GM12878 (cell line): Measurements from ENCODE around the gene SAMD4A. TPM values are rescaled to one million over a fixed set of nuclear protein-coding genes. Genes with fewer than 3 reads are reported as not detected.

Experiments
- MEF2A ChIP-seq: IDR thresholded peaks from 2 replicates; pipeline ENCODE4 v1.6.1; 2011; ENCODE audit warnings: low read depth, mild to moderate bottlenecking, low read length, moderate library complexity; ENCODE audit not compliant: insufficient read depth
- NR2C2 ChIP-seq: IDR thresholded peaks from 2 replicates; pipeline ENCODE4 v1.6.1; 2011; ENCODE audit warnings: borderline replicate concordance, low read depth; ENCODE audit not compliant: control insufficient read depth, insufficient read length
- SPI1 ChIP-seq: IDR thresholded peaks from 2 replicates; pipeline ENCODE4 v1.6.1; 2011; ENCODE audit warnings: low read depth, mild to moderate bottlenecking, low read length, moderate library complexity, borderline replicate concordance; ENCODE audit not compliant: insufficient read depth
- polyA plus RNA-seq, 11 experiments: library from polyadenylated mRNA; depleted of rRNA in 4 of 11; unstranded in 6 of 11; stranded (reverse) in 5 of 11; fragments of >200 nt; fragmentation: Nextera tagmentation in 4 of 11; fragmentation: Illumina TruSeq in 1 of 11; extraction: Ambion mirVana in 4 of 11; extraction: Trizol in 1 of 11; gene quantifications; 1 replicate in 1 of 11; 2 replicates in 10 of 11; pipeline versions ENCODE4 v1.2.1 to v1.2.3, GENCODE V29; 2011 to 2016; ENCODE audit warnings: inconsistent platforms in 2 of 11, missing spikeins in 2 of 11, low read depth in 1 of 11
- total RNA-seq, 4 experiments: library from RNA; depleted of rRNA in 3 of 4; stranded (reverse); fragments of >200 nt in 3 of 4; fragmentation: Illumina TruSeq in 1 of 4; extraction: Trizol in 1 of 4; gene quantifications; 2 replicates each; pipeline versions ENCODE4 v1.2.1 to v1.2.3, GENCODE V29; 2013 to 2021
- TF ChIP-seq, protein P1 (sequence below): IDR thresholded peaks from 2 replicates; pipeline ENCODE4 v1.6.1; 2011; ENCODE audit warnings: mild to moderate bottlenecking, low read depth, low read length, moderate library complexity; ENCODE audit not compliant: insufficient replicate concordance
- TF ChIP-seq, protein P2 (sequence below): IDR thresholded peaks from 2 replicates; pipeline ENCODE4 v1.6.1; 2012; ENCODE audit warnings: mild to moderate bottlenecking, low read depth, low read length

Gene SAMD4A
- total and polyA plus RNA-seq, 10 of the 15 experiments (the other 5 are each of a cell fraction or from before 2014, with no cell fraction given) = 0.05 to 0.56 (median 0.31) TPM

DNA sequence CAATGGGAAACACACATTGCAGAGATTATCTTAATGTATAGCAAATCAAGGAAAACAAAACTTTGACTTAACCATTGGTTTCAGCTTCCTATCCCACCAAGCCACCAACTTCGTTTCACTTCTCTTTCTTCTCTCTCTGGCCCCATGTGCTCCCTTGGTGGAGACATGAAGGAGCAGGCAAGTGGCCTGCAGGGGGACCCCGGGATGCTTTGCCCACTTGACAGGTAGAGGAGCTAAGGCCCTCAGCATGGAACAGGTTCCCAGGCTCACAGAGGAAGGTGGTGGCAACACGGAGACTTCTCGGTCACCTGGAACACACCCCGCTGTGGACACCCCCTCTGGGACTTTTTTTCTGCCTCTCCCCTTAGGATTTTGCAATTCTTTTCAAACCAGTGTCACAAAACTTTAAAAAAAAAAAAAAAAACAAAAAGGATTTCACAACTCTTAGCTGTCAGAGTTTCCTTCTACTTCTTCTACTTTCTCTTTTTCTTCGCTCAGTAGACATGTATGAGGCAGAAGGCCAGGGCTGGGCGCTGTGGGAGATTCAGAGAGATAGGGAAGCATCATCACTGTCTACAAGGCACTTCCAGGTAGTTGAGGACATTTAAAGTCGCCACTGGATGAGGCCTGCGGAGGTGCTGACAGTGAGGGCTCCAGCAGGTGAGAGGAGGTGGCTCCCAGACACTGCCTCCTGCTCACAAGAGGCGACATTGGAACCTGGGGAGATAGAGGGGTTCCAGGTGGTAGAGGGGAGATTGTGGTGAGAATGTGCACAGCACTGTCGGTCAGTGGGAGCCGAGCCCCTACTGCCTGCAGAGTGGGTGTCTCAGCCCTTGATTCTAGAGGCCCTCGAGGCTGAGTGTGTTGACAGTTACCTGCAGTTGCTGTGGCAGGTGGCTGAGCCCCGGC is 216.1 kb downstream of the SAMD4A start (continued):
- peak; percentile 94 for TF ChIP-seq SPI1
- no peak for TF ChIP-seq NR2C2
- TF ChIP-seq, protein P1, sequence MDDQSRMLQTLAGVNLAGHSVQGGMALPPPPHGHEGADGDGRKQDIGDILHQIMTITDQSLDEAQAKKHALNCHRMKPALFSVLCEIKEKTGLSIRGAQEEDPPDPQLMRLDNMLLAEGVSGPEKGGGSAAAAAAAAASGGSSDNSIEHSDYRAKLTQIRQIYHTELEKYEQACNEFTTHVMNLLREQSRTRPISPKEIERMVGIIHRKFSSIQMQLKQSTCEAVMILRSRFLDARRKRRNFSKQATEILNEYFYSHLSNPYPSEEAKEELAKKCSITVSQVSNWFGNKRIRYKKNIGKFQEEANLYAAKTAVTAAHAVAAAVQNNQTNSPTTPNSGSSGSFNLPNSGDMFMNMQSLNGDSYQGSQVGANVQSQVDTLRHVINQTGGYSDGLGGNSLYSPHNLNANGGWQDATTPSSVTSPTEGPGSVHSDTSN = no peak
- TF ChIP-seq, protein P2, sequence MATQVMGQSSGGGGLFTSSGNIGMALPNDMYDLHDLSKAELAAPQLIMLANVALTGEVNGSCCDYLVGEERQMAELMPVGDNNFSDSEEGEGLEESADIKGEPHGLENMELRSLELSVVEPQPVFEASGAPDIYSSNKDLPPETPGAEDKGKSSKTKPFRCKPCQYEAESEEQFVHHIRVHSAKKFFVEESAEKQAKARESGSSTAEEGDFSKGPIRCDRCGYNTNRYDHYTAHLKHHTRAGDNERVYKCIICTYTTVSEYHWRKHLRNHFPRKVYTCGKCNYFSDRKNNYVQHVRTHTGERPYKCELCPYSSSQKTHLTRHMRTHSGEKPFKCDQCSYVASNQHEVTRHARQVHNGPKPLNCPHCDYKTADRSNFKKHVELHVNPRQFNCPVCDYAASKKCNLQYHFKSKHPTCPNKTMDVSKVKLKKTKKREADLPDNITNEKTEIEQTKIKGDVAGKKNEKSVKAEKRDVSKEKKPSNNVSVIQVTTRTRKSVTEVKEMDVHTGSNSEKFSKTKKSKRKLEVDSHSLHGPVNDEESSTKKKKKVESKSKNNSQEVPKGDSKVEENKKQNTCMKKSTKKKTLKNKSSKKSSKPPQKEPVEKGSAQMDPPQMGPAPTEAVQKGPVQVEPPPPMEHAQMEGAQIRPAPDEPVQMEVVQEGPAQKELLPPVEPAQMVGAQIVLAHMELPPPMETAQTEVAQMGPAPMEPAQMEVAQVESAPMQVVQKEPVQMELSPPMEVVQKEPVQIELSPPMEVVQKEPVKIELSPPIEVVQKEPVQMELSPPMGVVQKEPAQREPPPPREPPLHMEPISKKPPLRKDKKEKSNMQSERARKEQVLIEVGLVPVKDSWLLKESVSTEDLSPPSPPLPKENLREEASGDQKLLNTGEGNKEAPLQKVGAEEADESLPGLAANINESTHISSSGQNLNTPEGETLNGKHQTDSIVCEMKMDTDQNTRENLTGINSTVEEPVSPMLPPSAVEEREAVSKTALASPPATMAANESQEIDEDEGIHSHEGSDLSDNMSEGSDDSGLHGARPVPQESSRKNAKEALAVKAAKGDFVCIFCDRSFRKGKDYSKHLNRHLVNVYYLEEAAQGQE = no peak
- 0 out of 2 replicates have a peak, but pooled peaks have one; percentile 15 for TF ChIP-seq MEF2A
